Measurements from ENCODE around the gene UVRAG.

- TF ChIP-seq POLR2AphosphoS5 (IDR thresholded peaks at IDR 0.05) (no peak), CTCF (IDR thresholded peaks at IDR 0.05) (no peak), POLR2A (IDR thresholded peaks at IDR 0.05) (no peak)
Measured at GRCh38 chr11:76077575-76078150, 262.7 kb downstream of the UVRAG start.

Data from upper lobe of left lung (tissue), 4 donors.